GM20431 (cell line): Measurements from ENCODE around the gene PTPRR.

Experiments used
- in situ Hi-C: fragments of 300-500 bp; cut with MseI, MboI; formaldehyde crosslinking; loops from one replicate; pipeline ENCODE4 v1.15.0; 2020; ENCODE audit warnings: low sequenced_read_pairs; ENCODE audit not compliant: unreplicated experiment

Gene PTPRR

DNA sequence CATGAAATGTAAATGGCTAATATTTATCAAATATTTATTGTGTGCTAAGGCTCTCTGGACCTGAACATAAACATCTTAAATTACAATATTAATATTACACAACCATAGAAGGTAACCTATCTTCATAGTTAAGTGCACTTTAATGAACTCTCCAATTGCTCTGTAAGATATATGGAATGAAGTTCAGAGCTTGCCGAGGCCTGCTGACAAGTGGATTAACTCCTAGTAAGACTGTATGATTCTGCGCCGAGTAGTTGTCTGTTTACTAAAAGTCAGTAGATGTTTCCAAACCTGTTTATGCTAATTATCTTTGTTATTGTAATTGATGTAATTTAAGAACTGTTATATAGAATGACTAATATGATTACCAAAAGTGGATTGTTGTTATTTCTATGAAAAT is 77.2 kb downstream of the PTPRR start:
- in situ Hi-C loops, result no loop called here

DNA sequence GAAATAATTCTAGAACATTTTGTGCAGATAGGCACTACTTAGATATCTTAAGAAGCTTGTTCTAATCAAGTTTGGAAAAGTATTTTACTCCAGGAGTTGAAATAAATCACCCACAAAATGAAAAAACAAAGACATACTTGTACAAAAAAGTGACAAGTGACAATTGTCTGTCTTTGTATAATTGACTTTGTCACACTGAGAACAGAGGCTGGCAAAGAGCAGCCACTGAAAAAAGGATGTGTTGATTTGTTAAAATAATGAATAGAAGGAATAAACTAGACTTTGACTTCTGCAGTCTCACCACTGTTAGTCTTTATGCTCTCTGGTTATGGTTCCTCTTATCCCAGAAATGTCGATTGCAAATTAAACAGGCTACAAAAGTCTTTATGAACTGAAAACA is 77.6 kb downstream of the PTPRR start:
- in situ Hi-C loops, result no loop called here

DNA sequence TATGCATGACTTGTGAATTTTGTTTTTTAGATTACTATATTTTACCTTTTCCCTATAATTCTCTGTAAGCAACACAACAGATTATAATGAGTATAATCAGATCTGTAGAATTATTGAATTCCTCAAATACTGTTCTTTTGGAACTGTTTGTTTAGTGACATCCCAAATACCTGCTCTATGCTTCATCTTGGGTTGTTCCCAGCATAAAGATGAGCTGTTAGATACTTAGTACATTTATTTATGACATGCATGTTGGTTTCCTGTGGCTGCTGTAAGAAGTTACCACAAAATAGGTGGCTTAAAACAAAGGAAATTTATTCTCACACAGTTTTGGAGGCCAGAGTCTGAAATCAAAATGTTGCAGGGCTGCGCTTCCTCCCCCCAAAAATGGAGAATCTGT is 78.4 kb downstream of the PTPRR start:
- in situ Hi-C loops, result no loop called here

DNA sequence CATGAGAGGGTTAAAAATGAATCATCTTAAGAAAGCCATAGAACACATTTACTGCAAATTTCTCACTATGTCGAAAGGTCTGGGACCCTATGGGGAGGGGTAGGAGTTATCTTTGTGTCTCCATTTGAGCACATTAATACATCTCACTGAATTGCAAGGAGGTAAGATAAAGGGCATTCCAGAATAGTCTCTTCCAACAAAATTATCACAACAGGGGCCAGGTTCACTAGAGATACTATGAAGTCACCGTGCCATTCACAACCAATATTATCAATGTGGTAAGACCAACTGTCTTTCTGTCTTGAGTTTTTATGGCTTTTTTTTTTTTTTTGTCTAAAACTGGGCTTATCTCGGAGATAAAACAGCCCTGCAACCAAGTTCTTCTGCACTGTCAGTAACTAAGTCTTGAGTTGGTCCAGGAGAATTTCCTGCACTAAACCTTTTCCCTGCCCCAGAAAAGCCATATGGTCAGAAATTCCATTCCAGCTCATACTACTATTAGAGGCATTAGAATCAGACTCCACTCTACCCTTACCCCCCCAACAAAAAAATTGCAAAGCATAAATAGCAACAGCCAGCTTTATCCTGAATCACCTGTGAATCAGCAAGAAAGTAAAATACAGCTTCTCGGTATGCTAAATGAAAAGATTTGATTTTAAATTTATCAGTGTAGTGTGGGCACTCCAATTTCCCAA is 79.7 kb downstream of the PTPRR start:
- in situ Hi-C loops, result no loop called here

DNA sequence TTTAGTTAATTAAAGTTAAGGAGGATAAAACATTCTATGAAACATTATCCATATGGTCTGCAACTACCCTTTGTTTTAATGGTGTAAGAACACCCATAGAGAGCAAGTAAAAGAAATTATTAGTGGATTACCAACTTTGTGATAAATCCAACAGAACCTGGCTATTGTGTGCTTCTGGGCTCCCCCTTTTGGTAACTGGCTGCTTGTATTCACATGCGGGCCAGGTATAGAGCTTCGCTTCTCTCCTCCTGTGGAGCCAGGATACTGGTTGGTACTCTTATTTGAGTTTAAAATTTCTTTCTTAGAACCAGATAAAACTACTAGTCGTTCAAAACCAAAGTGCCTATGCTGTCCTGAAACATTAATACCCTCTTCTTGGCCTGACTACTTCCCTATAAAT is 81.0 kb downstream of the PTPRR start:
- in situ Hi-C loops, result no loop called here

DNA sequence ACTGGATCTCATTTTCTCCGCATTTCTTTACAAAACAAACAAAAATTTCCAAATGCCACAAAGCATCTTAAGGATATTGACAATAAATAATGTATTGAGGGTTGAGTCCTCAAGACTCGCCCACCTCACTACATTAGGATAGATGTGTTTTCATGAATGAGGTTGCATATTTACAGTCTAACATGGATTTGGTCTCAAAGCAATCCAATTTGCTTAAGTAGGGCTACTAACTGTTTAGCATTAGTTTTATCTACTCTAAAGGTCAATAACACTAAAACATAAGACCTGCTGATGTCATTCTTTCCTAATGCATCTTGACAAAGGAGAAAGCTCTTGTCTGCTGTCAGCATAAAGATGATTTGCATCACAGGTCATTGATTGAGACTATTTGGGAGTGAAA is 82.4 kb downstream of the PTPRR start:
- in situ Hi-C loops, result no loop called here

DNA sequence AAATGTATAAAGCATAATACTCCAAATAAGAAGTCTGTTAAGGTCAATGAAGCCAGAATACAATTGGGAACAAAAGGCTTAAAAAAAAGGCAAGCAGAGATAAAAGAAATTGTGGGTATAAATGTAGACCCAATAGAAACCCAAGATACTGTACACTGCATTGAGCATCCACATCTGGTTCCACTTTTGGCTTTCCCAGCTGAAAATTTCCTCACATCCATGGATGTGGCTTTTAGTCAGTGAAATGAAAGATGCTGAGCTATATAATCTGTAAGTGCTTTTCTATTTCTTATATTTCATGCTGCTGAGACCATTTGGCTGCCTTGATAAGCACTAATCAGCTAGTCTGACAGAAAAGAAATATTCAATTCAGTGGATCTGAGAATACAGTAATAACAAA is 83.5 kb downstream of the PTPRR start:
- in situ Hi-C loops, result no loop called here

DNA sequence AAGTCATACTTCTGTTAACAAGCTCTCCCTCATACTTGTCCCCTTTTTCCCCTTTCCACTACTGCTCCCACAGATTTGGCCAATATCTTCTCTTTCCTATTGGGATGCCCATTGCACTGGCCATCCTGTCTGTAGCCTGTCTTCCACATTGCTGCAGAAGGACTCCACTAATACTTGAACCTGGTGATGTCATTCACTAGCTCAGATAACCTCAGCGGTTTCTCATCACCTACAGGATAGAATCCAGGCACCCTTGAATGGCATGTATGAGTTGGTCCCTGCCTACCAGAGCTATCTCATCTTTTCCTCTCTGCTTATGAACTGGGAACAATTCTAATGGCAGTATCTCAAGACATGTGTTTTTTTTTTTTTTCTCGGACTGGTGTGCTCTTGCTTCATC is 84.6 kb downstream of the PTPRR start:
- in situ Hi-C loops, result no loop called here

DNA sequence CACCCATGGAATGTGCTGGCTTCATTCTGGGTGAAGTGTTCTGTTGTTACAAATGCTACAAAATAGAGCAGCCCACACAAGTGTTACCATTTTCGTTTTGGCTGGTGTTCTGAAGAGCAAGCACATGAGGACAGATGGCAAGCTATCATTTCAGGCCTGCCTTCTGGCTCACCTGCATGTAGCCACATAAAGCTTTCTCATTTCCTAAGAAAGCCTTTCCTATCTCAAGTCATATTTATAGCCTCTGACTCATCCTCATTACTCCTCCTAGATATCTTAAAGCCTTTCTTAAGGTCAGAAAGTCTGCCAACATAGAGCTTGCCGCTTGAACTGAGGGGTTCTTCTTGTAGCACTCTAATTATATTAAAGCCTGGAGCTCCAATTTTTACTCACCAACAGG is 89.0 kb downstream of the PTPRR start:
- in situ Hi-C loops, result no loop called here

DNA sequence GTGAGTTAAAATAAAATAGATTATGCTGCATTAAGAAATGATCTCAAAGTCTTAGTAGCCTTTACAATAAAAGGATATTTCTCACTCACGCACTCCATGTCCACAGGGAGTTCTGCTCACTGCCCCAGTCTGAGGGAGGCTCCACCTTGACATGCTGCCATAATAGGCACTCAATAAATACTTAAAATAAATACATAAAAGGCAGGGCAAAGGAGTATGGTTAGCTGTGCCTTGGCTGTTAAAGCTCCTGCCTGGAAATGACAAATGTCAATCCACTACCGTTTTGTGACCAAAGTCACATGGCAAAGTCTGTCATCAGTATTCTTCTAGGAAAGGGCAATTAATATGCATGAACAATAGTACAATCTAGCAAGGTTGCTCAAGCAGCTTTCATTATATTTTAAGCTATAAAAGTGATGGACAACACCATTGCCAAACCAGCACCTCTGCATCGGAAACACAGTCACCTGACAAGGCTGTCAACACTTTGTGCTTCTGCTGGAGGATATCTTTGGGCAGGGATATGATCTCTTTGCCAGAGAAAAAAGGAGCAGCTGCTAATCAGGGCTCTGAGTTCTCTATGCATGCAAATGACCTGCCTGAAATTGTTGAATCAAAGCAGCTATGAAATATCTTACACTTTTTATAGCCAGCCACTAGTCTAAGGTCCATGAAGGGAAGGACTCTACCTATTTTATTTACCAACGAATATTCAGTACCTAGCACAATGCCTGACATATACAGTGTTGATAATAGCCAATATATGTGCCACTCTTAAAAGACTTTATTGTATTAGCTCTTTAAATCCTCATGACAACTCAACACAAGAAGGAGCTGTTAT is 90.1 kb downstream of the PTPRR start:
- in situ Hi-C loops, result no loop called here

DNA sequence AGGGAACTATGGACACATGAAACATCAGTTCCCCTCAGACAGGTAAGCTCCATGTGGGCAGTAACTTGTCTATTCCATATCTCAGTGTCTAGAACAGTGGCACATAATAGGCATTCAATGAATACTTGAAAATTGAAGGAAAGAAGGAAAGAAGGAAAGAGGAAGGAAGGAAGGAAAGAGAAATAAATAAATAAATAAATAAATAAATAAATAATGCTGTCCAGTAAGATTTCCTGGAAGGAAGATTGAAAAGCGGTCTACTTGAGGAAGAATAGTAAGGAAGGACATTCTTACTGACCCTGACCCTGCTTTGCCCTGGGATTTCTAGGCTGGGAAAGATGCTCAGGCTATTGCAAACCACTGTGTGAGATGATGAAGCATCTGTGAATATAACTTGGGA is 91.5 kb downstream of the PTPRR start:
- in situ Hi-C loops, result no loop called here

DNA sequence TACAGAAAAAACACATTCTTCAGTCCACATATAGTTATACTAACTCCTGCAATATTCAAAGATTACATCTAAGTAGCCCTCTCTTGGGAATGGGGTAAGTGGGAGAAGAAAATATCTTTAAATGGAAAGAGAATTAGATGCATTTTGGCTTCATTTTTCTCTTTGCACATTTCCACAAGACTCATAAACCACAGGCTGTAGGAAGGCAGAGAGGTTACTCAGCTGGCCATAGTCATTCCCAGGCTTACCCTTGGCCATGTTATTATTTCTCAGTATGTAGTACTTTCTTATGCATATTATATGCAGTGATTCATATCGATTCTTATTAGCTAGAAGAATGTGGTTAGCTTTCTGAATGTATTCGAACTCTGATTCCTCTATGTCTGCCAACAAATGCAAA is 92.2 kb downstream of the PTPRR start:
- in situ Hi-C loops, result no loop called here

DNA sequence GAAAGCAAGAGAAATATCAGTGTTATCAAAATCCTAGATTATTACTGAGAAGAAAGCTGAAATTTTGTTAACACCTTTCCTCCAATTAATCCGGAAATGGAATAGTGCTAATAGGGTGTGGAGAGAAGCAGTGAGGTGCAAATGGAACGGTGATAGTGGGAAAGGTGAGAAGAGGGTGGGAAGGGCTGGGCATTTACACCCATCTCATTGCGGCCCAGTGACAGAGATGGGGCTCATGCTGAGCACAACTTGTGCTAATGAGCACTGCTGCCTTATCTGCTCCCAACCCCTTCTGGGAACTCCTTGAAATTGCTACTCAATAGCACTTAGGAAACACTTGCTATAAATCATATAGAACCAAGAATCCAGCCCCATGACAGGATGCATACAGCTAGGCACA is 94.4 kb downstream of the PTPRR start:
- in situ Hi-C loops, result no loop called here

DNA sequence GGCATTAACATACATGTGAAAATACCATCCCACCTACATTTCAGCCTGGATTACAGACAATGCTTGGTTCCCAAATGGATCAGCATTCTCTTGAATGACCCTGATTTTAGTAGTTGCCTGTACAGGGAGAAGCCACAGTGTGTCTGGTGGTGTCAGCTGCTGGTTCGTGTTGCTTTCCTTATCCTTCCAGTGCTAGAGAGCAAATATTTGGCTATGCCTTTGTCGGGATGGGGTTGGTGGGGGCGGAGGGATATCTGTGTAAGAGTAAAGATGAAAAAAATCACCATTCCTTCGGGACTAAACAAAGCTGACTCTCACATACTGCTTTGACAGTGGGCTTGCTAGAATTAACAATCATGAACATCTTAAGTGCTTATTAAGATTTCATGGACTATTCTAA is 96.0 kb downstream of the PTPRR start:
- in situ Hi-C loops, result no loop called here

DNA sequence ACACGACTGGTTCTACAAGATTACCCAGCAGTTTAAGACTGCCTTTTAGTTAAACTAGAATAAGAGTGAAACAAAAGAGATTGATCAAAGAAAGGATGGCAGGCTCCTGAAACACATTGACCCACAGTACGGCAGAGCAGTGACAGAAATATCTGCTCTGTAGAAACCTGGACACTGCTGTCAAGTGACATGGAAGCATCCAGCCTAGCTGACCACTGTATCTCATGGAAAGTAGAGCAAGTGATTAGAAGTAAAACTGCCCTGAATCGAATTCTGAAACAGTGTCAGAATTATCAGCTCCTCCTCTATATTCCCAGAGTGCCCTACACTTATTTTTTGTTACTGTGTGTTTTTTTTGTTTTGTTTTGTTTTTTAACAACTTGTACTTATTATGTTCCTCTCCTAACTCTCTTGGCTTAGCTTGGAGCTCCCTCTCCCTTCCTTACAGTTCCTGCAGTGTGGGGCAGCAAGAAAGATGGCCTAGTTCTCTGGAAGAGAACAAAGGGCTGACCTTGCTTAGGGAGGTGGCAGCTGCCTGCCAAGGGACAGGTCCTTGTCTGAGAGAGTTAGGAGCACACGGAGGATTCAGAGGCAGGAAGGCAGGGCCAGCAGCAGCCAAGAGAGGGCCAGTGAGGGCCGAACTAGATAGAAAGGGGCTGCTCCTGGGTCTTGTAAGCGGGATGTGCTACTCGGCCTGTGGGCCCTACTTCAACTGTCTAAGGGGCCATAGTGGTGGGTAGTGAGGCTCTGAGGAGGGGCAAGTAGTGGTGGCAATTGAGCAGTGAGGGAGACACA is 97.2 kb downstream of the PTPRR start:
- in situ Hi-C loops, result no loop called here

DNA sequence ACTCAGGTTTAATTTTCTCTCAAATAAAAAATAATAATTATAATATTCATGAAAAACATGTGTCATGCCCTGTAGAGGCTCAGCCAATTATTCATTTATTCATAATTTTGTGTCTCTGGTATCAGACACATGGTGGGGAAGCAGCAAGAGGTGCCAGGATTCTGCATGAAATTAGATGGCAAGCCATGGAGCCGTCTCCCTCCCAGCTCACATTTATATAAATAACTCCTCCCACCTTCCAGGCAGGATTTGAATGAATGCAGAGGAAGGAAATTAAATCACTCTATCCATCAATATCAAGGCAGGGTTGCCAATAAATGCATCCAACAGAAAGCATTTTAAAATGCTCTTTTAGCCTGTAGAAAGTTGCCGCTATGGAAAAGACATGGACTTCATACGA is 98.1 kb downstream of the PTPRR start:
- in situ Hi-C loops, result no loop called here

DNA sequence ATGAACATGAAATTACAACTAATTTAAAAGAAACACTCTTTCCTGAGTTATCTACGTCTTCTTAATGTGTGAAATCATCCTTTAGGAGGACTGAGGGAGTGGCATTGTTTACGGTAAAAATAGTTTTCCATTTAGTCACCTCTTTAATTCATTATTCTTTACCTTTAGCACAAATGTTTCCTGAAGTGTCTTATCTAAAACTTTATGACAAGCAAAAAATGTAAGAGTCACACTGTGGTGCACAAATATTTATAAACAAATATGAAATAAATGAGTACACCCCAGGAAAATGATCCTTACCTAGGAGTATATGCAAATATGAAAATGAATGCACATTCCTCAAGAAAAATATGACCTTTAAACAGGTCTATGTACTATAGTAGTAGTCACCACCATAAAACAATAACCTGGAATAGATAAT is 104.6 kb downstream of the PTPRR start:
- in situ Hi-C loops, result no loop called here

DNA sequence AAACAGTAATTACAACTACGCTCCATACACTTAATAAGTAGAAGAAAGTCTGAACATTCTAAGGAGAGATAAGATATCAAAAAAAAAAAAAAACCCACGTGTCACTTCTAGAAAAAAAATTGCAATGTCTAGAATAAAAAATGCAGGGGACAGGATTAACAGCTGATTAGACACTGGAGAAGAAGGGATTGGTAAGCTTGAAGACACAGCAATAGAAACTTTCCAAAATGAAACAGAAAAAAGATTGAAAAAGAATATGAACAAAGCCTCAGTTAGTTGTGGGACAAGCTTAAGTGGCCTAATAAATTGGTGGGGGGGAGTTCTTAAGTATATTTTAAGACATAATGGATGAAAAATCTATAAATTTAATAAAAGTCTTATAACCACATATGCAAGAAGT is 105.5 kb downstream of the PTPRR start:
- in situ Hi-C loops, result no loop called here

DNA sequence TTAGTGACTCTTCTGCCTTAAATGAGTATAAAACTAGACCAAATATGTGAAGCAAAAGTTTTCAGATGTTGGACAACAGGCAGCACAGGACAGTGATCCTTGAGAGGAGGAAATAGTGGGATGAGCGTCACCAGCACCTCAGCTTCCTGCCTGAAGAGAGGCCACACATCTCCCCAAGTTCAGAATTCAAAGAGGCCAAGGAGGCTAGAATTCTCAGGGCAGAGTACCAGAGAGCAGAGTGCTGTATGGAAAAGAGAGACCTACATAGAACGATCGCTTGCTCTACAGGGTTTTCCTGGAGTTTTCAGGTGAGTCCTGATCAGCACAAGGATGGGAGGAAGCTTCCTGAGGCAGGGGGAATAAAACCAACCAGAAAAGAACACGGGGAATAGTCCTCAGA is 107.0 kb downstream of the PTPRR start:
- in situ Hi-C loops, result no loop called here

DNA sequence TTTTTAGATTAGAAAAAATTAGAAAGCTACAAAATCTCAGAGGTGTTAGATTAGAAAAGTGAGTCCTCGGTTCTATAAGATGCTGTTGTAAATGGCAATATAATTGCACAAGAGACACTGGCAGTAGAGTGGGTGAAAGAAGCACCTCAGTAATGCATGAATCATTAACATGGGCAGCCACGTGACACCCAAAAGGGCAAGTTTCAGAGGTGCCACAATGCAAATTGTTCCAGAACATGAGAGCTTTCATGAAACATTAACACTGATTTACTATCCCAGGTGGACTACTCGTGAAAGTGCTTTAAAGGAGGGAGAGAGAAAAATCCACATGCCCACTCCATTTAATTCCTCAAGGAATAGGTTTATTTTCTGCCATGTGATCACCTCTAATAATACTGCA is 108.4 kb downstream of the PTPRR start:
- in situ Hi-C loops, result no loop called here

DNA sequence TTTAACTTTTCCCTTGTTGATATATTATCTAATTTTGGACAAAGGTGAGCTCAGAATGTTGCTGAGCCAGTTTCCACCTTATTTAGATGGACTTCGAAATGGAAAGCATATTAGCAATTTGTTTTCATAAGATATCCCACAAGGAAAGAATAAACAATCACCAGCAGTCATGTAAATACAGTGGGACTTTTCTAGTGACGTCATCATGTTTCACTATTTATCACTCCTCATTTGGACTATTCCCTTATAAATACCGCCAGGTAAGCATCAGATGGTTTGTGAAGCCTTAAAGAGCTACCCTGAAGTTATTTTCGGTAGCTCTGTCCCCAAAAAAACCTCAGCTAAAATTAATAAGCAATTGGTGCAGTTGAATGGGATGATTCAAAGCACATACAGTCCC is 110.7 kb downstream of the PTPRR start:
- in situ Hi-C loops, result no loop called here
